Measurements from ENCODE around the gene ARHGAP33. TPM values are rescaled to one million over a fixed set of nuclear protein-coding genes. Genes with fewer than 3 reads are reported as not detected.

The ARHGAP33 gene
- total RNA-seq, 1 experiment from 2014 or later: 27.0 TPM

DNA sequence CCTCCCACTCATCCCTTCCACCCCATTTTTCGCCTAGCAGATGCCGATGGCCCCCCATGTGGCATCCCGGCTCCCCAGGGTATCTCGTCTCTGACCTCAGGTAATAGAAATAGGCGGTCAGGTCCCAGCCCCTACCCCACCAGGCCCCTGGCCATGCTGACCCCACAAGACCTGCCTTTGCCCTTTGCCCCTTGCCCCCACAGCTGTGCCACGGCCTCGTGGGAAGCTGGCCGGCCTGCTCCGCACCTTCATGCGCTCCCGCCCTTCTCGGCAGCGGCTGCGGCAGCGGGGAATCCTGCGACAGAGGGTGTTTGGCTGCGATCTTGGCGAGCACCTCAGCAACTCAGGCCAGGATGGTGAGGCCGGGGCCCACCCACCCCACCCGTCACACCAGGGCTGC is 5.4 kb downstream of the ARHGAP33 start:
- CTCF ChIA-PET: no interaction called here
- Mint-ChIP-seq H3K36me3 (ENCODE audit: insufficient read depth, unreplicated experiment) (no peaks in the 10 kb centered on the region), H3K9me3 (ENCODE audit: low read depth, unreplicated experiment) (no peaks in the 10 kb centered on the region), H3K27ac (ENCODE audit: unreplicated experiment) (no peak overlapping the region), H3K4me3 (ENCODE audit: low read depth, unreplicated experiment) (no peak overlapping the region), H3K4me1 (ENCODE audit: low read depth, unreplicated experiment) (peaks cover 8% of the 10 kb centered on the region), H3K27me3 (ENCODE audit: unreplicated experiment) (no peaks in the 10 kb centered on the region)
- TF ChIP-seq, protein P1, sequence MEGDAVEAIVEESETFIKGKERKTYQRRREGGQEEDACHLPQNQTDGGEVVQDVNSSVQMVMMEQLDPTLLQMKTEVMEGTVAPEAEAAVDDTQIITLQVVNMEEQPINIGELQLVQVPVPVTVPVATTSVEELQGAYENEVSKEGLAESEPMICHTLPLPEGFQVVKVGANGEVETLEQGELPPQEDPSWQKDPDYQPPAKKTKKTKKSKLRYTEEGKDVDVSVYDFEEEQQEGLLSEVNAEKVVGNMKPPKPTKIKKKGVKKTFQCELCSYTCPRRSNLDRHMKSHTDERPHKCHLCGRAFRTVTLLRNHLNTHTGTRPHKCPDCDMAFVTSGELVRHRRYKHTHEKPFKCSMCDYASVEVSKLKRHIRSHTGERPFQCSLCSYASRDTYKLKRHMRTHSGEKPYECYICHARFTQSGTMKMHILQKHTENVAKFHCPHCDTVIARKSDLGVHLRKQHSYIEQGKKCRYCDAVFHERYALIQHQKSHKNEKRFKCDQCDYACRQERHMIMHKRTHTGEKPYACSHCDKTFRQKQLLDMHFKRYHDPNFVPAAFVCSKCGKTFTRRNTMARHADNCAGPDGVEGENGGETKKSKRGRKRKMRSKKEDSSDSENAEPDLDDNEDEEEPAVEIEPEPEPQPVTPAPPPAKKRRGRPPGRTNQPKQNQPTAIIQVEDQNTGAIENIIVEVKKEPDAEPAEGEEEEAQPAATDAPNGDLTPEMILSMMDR (IDR thresholded peaks at IDR 0.05; ENCODE audit: unreplicated experiment): no peak
- intact Hi-C loops (cut with micrococcal nuclease; ENCODE audit: unreplicated experiment): no loop called here
- no TSS peak for BruUV-seq (replicated peaks)
- DNase-seq: no peak

DNA sequence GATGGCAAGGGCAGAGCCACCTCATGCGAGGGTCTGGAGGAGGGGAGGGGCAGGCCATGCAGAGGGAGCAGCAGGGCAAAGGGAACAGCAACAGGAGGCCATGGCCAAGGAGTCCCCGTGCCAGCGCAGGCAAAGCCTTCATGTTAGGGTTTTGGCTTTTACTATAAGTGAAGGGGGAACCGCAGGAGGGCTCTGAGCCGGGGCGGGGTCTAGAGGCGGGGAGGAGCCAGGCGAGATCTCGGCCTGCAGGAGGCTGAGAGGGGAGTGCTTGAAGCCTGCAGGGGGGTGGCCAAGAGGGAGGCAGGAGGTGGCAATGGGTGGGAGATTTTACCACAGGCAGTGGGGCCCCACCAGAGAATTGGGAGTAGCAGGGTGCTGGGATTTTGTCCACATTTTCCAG is 6.3 kb downstream of the ARHGAP33 start:
- Mint-ChIP-seq H3K27ac (ENCODE audit: unreplicated experiment) (no peak overlapping the region), H3K9me3 (ENCODE audit: low read depth, unreplicated experiment) (no peaks in the 10 kb centered on the region), H3K27me3 (ENCODE audit: unreplicated experiment) (no peaks in the 10 kb centered on the region), H3K4me1 (ENCODE audit: low read depth, unreplicated experiment) (peaks cover 8% of the 10 kb centered on the region), H3K4me3 (ENCODE audit: low read depth, unreplicated experiment) (no peak overlapping the region), H3K36me3 (ENCODE audit: insufficient read depth, unreplicated experiment) (no peaks in the 10 kb centered on the region)
- no peak for DNase-seq
- TF ChIP-seq, protein P1 (IDR thresholded peaks at IDR 0.05; ENCODE audit: unreplicated experiment): no peak
- BruUV-seq (replicated peaks): no TSS peak
- CTCF ChIA-PET: no interaction called here
- intact Hi-C loops (cut with micrococcal nuclease; ENCODE audit: unreplicated experiment): no loop called here

DNA sequence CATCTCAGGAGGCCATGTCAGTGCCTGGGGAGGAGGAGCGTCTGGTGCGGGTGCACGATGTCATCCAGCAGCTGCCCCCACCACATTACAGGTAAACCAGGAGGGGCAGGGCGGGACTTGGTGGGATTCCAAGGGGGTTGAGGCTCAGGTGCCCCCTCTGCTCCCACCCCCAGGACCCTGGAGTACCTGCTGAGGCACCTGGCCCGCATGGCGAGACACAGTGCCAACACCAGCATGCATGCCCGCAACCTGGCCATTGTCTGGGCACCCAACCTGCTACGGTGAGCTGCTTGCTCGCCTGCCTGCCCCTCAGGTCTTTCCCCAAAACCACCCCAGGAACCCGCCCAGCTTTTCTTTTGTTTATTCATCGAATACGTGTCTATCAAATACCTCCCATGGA is 7.2 kb downstream of the ARHGAP33 start:
- CTCF ChIA-PET: no interaction called here
- no TSS peak for BruUV-seq (replicated peaks)
- DNase-seq: no peak
- Mint-ChIP-seq H3K9me3 (ENCODE audit: low read depth, unreplicated experiment) (no peaks in the 10 kb centered on the region), H3K36me3 (ENCODE audit: insufficient read depth, unreplicated experiment) (no peaks in the 10 kb centered on the region), H3K27ac (ENCODE audit: unreplicated experiment) (no peak overlapping the region), H3K27me3 (ENCODE audit: unreplicated experiment) (no peaks in the 10 kb centered on the region), H3K4me1 (ENCODE audit: low read depth, unreplicated experiment) (peaks cover 8% of the 10 kb centered on the region), H3K4me3 (ENCODE audit: low read depth, unreplicated experiment) (no peak overlapping the region)
- TF ChIP-seq, protein P1 (IDR thresholded peaks at IDR 0.05; ENCODE audit: unreplicated experiment): no peak
- intact Hi-C loops (cut with micrococcal nuclease; ENCODE audit: unreplicated experiment): no loop called here

DNA sequence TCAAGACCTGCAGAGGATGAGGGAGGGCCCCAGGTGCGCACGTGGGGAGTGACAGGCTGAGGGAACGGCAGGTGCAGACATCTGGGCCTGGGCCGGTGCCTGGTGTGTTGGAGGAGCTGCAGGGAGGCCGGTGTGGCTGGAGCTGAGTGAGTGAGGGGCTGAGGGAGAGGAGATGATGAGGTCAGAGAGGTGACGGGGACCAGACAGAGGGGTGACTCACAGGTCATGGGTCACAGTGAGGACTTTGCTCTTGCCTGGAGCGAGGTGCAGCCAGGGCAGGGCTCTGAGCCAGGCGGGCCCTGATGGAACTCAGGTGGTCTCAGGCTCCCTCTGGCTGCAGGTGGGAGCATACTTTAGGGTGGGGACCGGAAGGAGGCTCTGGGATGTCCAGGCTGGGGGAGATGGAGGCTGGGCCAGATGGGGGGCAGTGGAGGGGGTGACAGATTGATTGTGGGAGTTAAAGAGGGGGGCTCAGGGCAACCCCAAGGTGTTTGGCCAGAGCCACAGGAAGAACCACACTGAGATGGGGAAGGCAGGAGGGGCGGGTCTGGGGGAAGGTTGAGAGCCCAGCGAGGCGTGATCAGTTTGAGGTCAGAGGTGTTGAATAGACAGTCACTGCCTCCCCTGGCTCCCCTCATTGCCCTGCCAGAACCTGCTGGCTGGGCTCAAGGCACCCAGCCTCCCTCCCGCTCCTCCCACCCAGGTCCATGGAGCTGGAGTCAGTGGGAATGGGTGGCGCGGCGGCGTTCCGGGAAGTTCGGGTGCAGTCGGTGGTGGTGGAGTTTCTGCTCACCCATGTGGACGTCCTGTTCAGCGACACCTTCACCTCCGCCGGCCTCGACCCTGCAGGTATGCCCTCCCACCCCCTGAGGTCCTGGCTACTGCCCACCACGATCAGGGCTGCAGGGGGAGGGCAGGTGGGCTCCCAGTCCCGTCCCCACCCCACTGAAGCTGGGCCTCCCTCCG is 8.4 kb downstream of the ARHGAP33 start:
- Mint-ChIP-seq H3K4me3 (ENCODE audit: low read depth, unreplicated experiment) (no peak overlapping the region), H3K4me1 (ENCODE audit: low read depth, unreplicated experiment) (peaks cover 8% of the 10 kb centered on the region), H3K9me3 (ENCODE audit: low read depth, unreplicated experiment) (no peaks in the 10 kb centered on the region), H3K36me3 (ENCODE audit: insufficient read depth, unreplicated experiment) (no peaks in the 10 kb centered on the region), H3K27me3 (ENCODE audit: unreplicated experiment) (no peaks in the 10 kb centered on the region), H3K27ac (ENCODE audit: unreplicated experiment) (no peak overlapping the region)
- CTCF ChIA-PET: interaction anchor here (0.6 kb wide), 1 partner anchor 787 kb away, joined by 3 read pairs; no protein-coding TSS in a partner anchor
- TF ChIP-seq, protein P1 (IDR thresholded peaks at IDR 0.05; ENCODE audit: unreplicated experiment): no peak
- intact Hi-C loops (cut with micrococcal nuclease; ENCODE audit: unreplicated experiment): no loop called here
- DNase-seq: no peak
- no TSS peak for BruUV-seq (replicated peaks)
